ENCODE results near the gene HGS.

DNA sequence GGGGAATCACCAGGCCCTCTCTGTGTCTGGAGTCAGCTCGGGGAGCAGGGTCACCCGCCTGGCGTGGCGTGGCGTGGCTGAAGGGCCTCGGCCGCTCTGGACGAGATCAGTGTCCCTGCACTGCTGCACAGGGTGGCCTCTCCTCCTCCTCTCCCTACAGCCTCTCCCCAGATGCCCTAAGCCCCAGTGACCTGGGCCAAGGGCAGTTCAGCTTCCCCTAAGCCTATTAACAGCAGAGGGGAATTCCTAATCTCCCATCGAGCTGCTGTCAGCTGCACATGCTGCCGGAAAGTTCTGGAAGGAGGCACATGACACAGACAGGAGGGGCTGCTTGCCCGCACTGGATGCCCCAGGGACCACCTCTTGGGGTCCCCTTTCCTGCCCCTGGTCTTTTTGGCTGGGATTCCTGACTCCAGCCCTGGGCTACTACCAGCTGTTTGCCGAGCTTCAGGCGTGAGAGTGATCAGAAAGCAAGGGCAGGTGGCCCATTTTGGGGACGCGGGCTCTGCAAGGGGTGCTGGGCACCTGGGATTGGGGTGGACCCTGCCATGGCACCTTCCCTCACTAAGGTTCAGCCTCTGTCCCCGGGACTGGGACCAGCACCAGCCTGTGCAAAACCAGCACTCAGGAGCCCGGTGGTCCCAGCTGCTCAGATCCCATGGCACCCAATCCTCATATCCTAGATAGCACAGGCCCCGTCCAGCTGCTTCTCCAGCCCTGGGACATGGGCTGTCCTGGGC lies 28.3 kb upstream of the HGS start:
- TF ChIP-seq CTCF (conservative IDR thresholded peaks at IDR 0.05; ENCODE audit: low read depth, low read length) (no peak), CEBPB (IDR thresholded peaks at IDR 0.05; ENCODE audit: low read depth, low read length) (no peak), POLR2A (IDR thresholded peaks at IDR 0.05; ENCODE audit: low read depth, low read length) (no peak), SMC3 (IDR thresholded peaks at IDR 0.05; ENCODE audit: low read depth, low read length) (no peak), FOS (IDR thresholded peaks at IDR 0.05; ENCODE audit: low read depth, low read length) (no peak), USF2 (IDR thresholded peaks at IDR 0.05; ENCODE audit: low read depth, low read length) (no peak), RAD21 (IDR thresholded peaks at IDR 0.05; ENCODE audit: low read length) (no peak), NFE2L2 (IDR thresholded peaks at IDR 0.05; ENCODE audit: low read depth, low read length) (no peak), MXI1 (IDR thresholded peaks at IDR 0.05; ENCODE audit: borderline replicate concordance, low read depth, low read length) (no peak)
